Fibroblast of lung (primary cell): ENCODE data around the gene WIPI1.

Experiments used
- CTCF ChIP-seq, 2 donors: IDR thresholded peaks in 1 of 2; conservative IDR thresholded peaks in 1 of 2; 1 replicate in 1 of 2; 2 replicates in 1 of 2; pipeline ENCODE4 v1.5.1; 2011 to 2012; ENCODE audit warnings: low read length in 2 of 2, control low read depth in 1 of 2, inconsistent platforms in 1 of 2, low read depth in 1 of 2, mild to moderate bottlenecking in 1 of 2
- EZH2 ChIP-seq: IDR thresholded peaks from 2 replicates; pipeline ENCODE4 v1.5.1; 2012; ENCODE audit warnings: low read length, control low read depth, mild to moderate bottlenecking; ENCODE audit errors: missing control alignments

GRCh38 chr17:68446626-68447041 lies 10.7 kb downstream of the WIPI1 start:
- TF ChIP-seq CTCF (conservative IDR thresholded peaks at IDR 0.05 in 1 of 2, IDR thresholded peaks at IDR 0.05 in 1 of 2; ENCODE audit: low read depth in 1 of 2, low read length in 2 of 2) (no peak), EZH2 (no peak)
